GM12801 (cell line): ENCODE results near the gene ZDHHC20.

Experiments
- TF ChIP-seq, protein P1 (sequence below): IDR thresholded peaks from one replicate; pipeline ENCODE4 v1.5.1; 2011; ENCODE audit warnings: control low read depth; ENCODE audit not compliant: insufficient read length; ENCODE audit errors: extremely low read depth

ZDHHC20 gene

DNA sequence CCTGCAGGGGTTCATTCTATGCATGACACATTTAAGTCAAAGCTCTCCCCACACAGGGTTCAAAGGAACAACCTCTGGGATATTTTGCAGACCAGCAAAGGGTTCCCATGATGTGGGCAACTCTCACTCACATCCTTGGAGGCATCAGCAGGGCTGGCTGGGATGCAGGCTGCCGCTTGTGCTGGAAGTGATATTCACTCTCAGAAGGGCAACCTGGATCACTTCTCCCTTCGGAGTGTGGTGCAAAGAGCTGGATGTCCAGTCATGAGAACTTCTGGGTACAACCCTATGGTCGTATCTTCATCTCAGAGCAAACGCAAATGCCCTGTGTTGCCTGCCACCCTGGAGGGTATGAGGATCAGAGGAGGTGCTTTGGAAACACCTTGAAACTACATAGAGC is 98.6 kb downstream of the ZDHHC20 start:
- TF ChIP-seq, protein P1, sequence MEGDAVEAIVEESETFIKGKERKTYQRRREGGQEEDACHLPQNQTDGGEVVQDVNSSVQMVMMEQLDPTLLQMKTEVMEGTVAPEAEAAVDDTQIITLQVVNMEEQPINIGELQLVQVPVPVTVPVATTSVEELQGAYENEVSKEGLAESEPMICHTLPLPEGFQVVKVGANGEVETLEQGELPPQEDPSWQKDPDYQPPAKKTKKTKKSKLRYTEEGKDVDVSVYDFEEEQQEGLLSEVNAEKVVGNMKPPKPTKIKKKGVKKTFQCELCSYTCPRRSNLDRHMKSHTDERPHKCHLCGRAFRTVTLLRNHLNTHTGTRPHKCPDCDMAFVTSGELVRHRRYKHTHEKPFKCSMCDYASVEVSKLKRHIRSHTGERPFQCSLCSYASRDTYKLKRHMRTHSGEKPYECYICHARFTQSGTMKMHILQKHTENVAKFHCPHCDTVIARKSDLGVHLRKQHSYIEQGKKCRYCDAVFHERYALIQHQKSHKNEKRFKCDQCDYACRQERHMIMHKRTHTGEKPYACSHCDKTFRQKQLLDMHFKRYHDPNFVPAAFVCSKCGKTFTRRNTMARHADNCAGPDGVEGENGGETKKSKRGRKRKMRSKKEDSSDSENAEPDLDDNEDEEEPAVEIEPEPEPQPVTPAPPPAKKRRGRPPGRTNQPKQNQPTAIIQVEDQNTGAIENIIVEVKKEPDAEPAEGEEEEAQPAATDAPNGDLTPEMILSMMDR: no peak

DNA sequence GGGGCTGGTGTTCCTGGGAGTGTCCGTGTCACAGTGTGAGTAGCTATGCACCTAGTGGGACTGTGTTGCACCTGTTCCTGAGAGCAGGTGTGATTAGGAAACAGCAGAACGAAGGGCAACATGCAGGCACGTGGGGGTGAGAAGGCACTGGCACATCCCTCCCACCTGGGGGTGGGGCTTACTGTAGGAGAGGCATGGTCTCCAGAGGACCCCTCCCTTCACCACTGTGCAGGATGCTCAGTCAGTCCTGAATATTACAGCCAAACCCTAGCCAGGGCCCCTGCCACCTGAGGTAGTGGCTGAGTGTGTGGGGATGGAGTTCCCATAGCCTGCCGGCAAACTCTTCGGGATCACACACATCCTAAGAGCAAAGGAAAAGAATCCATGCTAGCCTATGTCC is 99.2 kb downstream of the ZDHHC20 start:
- TF ChIP-seq, protein P1: no peak

DNA sequence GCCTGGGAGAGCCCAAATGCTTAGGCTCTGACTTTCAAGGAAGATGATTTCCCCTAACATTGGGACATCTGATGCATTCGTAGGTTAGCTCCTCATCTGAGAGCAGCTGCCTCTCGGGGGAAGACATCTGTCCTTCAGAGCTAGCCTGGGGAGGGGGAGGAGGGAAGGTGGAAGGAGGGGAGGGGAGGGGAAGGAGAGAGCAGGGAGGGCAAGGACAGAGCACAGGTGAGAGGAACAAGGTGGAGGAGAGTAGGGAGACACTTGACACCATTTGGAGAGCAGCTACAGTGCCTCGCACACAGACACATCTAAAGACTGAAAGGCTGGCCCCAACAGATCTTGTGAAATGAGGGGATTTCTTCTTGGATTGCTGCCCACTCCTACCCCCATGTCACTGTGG is 103.8 kb downstream of the ZDHHC20 start:
- TF ChIP-seq, protein P1: no peak

DNA sequence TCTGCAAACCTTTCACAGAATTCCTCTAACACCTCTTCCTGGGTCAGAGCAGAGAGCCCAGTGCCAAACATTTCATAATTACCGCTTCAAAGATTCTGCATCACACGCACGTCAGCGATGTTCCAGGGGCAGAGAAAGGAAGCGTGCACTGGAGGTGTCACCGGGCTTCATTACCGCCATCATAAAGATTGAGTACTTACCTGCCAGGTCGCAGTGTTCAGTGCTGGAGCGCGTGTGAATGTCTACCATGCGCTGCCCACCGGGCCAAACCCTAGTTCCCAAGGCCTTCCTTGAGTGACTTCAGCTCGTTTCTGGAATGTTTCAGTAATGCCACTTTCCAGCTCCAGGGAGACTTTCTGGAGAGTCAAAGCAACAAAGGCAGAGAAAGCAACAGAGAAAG is 104.4 kb downstream of the ZDHHC20 start:
- TF ChIP-seq, protein P1: no peak

DNA sequence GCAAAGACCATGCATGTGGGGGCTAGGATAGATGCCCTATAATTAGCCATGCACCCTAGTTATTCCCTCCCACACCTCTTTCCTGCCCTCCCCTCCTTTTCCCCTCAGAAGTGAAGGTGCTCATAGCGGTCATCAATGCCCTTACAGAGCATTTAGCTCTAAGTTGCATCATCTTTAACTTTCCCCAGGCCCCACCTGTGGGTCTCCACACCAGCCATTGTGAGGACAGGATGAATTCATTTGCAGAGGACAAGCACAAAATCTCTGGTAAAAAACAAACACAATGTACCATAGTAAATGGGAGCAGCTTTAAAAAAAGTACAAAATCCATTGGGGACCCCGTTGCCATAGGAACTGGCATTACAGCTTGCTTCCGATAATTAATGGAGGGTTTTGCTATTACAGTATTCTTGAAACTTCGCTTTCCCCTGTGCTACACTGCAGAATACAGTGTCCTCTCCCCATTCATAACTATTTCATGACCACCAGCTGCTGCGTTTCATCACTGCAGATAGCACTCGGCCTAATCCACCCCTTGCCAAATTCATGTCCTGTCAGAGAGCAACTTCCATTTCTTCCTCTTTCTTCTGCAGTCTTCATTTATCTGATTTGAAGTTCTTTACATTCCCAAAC is 110.5 kb downstream of the ZDHHC20 start:
- TF ChIP-seq, protein P1: no peak

DNA sequence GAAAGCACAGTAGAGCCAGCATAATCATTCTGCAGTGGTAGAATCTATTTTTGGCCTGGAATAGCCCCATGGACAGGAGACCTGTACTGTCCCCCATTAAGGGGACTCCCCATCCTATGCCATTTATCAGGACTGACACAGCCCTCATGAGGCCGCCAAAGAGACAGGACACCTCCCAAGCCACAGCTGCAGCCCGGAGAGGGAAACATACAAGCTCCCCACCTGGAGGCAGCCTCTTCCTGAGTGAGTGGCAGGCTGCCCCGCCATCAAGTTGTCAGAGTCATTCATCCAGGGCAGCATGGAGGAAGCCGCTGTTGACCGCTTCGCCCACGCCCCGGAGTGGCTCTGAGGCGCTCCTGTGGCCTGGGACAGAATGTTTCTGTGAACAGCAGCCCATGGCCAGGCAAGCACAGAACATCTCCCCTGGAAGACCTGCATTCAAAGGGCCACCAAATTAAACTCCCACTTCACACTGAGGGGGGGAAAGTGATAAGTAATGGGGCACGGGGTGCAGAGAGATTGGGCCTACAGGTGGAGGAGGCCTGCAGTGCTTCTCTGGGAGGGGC is 111.3 kb downstream of the ZDHHC20 start:
- TF ChIP-seq, protein P1: no peak

DNA sequence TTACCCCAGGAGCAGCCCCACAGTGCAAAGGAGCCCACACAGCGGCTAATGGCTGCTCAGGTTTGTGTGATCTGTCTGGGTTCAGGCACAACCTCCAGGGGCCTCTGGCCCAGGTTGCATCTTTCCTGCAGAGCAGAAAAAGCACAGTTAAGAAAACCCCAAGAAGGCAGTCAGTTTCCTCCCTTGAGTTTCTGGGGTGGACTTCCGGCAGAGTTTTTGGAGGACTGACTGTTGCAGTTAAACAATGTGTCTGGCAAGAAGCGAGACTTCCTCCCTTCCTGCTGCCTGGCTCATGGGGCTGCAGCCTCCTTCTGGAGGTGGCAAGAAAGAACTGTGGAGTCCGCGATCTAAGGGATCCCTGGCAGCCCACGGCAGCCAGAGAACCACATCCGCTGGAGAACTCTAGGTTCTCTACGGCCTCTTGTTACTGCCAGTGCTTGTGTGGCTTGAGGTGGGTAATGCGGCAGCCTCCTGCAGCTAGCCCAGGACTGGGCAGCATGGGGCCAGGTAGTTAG is 114.4 kb downstream of the ZDHHC20 start:
- TF ChIP-seq, protein P1: no peak
